ENCODE results near the gene SIX1.

SIX1 gene

GRCh38 chr14:60616461-60616959, 32.8 kb downstream of the SIX1 start:
- H3K4me1 Mint-ChIP-seq (ENCODE audit: low read depth), result no peaks in the 10 kb centered on the region
- H3K36me3 Mint-ChIP-seq (ENCODE audit: low read depth), result no peaks in the 10 kb centered on the region
- no peaks in the 10 kb centered on the region for H3K9me3 Mint-ChIP-seq
- H3K27me3 Mint-ChIP-seq, result peaks cover 18% of the 10 kb centered on the region
- DNase-seq, result no peak
- no peak overlapping the region for H3K4me3 Mint-ChIP-seq
- H3K27ac Mint-ChIP-seq, result no peak overlapping the region

DNA sequence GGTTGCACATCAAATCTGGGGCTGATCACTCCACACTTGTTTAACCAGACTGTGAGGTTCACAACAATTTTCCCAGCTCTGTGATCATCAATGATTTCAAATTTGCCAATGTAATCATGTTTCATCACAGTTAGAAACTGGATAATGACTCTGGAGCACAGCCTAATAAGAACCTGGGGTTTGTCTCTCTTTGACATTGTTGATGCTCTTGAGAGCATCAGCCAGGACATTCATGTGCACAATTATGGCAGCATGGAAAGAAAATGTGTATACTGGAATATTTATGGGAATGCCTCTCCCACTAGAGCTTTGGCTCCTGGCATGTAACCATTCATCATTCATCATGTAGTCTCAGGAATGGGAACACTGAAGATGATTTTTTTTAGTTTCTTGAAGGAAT, 47.0 kb downstream of the SIX1 start:
- DNase-seq, result no peak
- Mint-ChIP-seq H3K36me3 (ENCODE audit: low read depth) (no peaks in the 10 kb centered on the region), H3K9me3 (peaks cover 3% of the 10 kb centered on the region), H3K4me1 (ENCODE audit: low read depth) (no peaks in the 10 kb centered on the region), H3K27ac (no peak overlapping the region), H3K4me3 (no peak overlapping the region), H3K27me3 (peaks cover 31% of the 10 kb centered on the region)

- peaks cover 35% of the 10 kb centered on the region for H3K27me3 Mint-ChIP-seq
- H3K4me3 Mint-ChIP-seq, result no peak overlapping the region
- no peaks in the 10 kb centered on the region for H3K9me3 Mint-ChIP-seq
- H3K4me1 Mint-ChIP-seq (ENCODE audit: low read depth), result no peaks in the 10 kb centered on the region
- no peaks in the 10 kb centered on the region for H3K36me3 Mint-ChIP-seq (ENCODE audit: low read depth)
- H3K27ac Mint-ChIP-seq, result no peak overlapping the region
- DNase-seq, result no peak
Measured at GRCh38 chr14:60599727-60600126, 49.5 kb downstream of the SIX1 start.

- no peaks in the 10 kb centered on the region for H3K4me1 Mint-ChIP-seq (ENCODE audit: low read depth)
- no peak overlapping the region for H3K4me3 Mint-ChIP-seq
Measured at GRCh38 chr14:60596139-60596538, 53.1 kb downstream of the SIX1 start.

GRCh38 chr14:60594062-60594461, 55.2 kb downstream of the SIX1 start:
- no peaks in the 10 kb centered on the region for H3K36me3 Mint-ChIP-seq (ENCODE audit: low read depth)
- no peak overlapping the region for H3K4me3 Mint-ChIP-seq
- no peak for DNase-seq
- H3K27ac Mint-ChIP-seq, result no peak overlapping the region
- no peaks in the 10 kb centered on the region for H3K9me3 Mint-ChIP-seq
- peaks cover 20% of the 10 kb centered on the region for H3K27me3 Mint-ChIP-seq
- no peaks in the 10 kb centered on the region for H3K4me1 Mint-ChIP-seq (ENCODE audit: low read depth)

More at GRCh38 chr14:60596139-60596538, 53.1 kb downstream of the SIX1 start:
- Mint-ChIP-seq H3K27me3 (peaks cover 23% of the 10 kb centered on the region), H3K9me3 (no peaks in the 10 kb centered on the region), H3K36me3 (ENCODE audit: low read depth) (no peaks in the 10 kb centered on the region), H3K27ac (no peak overlapping the region)
- DNase-seq, result no peak
